GM21515 (cell line): Measurements from ENCODE around the gene MLST8.

Experiments
- ATAC-seq: cut with Tn5 transposase; IDR thresholded peaks from one replicate; pipeline ENCODE4 v1.9.1; 2021; ENCODE audit not compliant: unreplicated experiment

The MLST8 gene, protein sequence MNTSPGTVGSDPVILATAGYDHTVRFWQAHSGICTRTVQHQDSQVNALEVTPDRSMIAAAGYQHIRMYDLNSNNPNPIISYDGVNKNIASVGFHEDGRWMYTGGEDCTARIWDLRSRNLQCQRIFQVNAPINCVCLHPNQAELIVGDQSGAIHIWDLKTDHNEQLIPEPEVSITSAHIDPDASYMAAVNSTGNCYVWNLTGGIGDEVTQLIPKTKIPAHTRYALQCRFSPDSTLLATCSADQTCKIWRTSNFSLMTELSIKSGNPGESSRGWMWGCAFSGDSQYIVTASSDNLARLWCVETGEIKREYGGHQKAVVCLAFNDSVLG

GRCh38 chr16:2205104-2205966 is at the start of gene MLST8:
Gene MLST8, plus strand, starts transcription at chr16:2205454. Its CDS starts 632 bp downstream, at chr16:2206086.
- peak; percentile 63 for ATAC-seq

- ATAC-seq, result no peak
Measured at GRCh38 chr16:2155977-2156848, 49.0 kb upstream of the MLST8 start.

DNA sequence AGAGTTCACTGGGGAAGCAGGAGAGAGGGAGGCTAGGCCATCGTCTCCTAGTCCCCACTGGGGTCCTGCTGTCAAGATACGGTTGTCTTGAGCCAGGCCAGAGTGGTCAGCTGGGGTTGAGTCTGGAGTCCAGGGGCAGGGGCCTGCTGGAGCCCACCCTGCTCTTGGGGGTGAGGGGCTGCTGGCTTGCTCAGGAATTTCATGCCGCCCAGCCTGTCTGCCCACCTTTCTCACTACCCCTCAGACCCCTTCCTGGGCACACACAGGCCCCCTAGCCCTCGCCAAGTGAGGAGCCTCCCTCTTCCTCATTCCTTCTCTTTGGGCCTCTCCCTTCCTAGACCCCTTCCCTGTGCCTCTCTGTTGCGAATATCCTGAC is 48.4 kb upstream of the MLST8 start:
- ATAC-seq, result no peak

DNA sequence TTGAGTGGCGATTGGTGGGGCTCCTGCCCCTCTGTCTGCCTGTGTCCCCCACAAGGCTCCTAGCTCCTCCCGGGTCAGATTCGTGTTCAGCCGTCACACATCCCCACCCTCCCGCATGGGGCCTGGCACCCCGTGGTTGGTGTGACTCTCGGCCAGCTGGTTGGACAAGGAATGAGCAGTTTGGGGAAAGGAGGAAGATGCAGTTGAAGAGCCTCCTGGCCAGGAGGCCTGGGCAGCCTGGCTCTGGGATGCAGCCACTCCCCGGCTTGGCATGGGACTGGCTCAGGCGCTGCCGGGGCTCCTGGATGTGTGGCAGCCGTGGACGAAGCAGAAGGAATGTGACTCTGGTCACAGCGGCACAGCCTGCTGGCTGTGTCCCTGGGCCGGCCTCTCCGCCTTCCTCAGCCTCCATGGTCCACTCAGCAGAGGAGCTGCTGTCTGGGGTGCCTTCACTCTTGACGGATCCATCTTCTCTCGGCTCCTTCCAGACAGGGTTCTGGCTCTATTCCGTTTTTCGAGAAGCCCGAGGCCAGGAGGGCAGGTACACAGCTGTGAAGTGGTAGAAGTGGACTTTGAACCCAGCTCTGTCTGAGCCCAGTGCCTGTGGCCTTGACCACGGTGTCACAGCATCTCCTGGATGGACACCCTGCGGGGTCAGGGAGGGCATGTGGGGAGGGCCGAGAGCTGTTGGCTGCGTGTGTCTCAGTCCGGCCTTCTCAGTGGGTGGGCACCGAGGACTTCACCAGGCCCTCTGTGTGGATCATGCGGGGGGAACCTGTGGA is 47.6 kb upstream of the MLST8 start:
- ATAC-seq, result no peak

DNA sequence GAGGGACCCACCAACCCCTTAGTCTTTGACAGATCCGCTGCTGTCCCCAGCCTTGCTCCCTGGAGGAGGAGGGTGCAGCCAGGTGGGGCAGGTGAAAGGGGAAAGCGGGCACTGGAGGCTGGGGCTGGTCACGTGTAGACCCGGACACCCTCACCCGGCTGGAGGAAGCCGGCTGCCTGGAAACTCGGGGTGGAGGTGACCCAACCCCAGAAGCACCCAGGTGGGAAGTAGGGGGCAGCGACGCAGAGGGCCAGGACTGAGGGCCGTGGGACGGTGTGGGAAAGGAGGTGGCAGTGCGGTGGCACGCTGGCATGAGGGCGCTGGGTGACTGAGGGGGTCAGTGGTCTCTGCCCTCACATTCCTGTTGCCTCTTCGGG is 47.0 kb upstream of the MLST8 start:
- ATAC-seq, result no peak

DNA sequence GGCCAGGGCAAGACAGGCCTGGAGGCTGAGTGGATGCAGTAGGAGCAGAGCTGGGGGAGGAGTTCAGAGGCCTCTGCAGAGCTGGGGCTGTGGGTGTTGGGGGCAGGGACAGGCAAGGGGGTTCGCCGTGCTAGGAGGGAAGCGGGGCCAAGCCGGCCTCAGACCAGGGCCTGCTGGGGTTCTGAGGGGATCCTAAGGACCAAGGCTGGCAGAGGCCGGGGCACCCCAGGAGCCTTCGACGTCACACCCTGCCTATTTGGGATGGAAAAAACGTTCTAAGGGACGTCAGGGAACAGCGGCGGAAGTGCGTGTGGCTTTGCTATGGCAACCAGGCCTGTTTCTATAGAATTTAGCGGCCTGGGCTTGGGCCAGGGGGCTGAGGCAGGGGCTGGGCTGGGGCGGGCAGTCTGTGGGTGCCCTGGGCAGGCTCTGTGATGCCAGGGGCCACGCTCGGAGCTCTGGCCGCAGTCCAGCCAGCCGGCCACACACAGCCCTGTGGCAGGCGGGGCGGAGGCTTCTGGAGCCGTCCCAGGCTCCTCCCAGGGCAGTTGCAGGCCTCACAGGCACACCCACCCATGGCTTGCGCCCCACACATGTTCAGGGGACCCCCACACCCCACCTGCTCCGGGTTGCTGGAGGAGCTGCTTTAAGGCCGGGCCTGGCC is 45.9 kb upstream of the MLST8 start:
- no peak for ATAC-seq

- ATAC-seq, result no peak
Measured at GRCh38 chr16:2160915-2161551, 44.2 kb upstream of the MLST8 start.

- ATAC-seq, result no peak
Measured at GRCh38 chr16:2161911-2162310, 43.3 kb upstream of the MLST8 start.

- no peak for ATAC-seq
Measured at GRCh38 chr16:2162676-2163118, 42.6 kb upstream of the MLST8 start.

GRCh38 chr16:2163211-2163881 is 41.9 kb upstream of the MLST8 start:
- no peak for ATAC-seq

GRCh38 chr16:2165861-2166260 is 39.4 kb upstream of the MLST8 start:
- ATAC-seq, result no peak

- no peak for ATAC-seq
Measured at GRCh38 chr16:2166263-2167067, 38.8 kb upstream of the MLST8 start.

DNA sequence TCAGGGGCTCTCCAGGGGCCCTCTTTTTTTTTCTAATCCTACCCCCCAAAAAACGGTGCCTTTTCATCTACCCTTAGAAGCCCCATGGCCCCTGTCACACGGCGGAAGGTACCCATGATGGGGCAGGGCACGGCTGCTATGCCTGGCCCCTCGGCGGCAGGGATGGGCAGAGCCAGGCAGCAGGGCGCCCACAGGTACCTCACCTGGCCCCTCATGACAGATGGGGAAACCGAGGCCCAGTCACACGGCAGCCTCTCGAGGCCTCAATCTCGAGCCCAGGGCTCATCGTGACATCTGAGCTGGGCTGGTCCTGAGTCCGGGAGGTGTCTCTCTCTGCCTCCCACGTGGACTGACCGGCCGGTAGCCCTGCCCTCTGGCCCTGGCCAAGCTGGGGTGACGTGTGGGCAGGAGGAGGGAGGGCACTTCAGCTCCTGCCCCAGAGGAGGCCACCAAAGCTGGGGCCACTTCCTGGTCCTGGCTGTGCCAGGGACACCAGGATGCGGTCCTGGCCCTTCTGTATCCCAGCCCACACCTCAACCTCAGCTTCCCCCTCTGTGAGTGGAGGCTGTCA is 38.1 kb upstream of the MLST8 start:
- ATAC-seq, result no peak

DNA sequence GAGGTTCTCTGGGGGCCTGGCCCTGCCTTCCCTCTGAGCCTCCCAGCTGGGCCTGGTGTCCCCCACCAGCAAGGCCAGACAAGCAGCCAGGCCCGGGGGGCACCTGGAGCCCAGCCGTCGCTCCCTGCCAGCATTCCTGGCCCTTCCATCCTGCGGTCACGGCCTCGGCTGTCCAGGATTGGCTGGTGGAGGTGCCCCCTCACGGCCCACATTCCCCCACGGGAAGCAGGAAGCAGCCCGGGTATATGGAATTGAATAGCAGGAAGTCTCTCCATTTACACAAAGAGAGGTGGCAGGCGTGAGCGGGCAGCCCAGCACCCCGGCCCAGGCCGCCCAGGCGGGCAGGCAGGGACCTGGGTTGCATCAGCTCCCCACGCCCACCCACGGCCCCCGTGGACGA is 35.2 kb upstream of the MLST8 start:
- ATAC-seq, result no peak

DNA sequence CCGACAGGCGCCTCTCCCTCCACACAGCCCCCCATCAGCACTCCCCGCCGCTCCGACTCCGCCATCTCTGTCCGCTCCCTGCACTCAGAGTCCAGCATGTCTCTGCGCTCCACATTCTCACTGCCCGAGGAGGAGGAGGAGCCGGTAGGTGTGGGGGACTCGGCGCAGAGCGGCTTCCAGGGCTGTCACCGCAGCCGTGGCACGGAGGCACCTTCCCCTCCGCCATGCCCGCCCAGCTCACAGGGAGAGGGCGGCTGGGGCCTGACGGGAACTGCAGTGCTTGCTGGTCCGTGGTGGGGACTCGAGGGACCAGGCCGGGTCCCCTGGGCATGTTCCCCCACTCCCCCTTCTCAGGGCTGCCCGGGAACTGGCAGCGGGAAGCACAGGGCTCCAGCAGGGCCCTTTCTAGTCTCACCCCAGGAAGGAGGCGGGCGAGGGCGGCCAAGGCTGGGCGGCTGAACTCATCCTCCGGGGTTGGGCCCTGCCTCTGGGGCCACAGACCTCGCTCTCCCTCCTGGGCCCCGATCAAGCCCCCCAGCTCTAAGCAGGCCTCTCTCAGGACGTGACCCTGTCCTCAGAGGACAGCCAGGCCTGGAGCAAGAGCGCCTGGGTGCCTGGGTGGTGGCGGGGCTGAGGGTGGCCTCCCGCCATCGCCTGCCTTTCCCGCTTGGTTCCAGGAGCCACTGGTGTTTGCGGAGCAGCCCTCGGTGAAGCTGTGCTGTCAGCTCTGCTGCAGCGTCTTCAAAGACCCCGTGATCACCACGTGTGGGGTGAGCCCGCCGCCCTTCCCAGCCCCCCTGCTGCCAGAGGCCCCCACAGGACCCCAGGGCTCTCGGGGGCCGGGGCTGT is 34.4 kb upstream of the MLST8 start:
- ATAC-seq, result no peak

DNA sequence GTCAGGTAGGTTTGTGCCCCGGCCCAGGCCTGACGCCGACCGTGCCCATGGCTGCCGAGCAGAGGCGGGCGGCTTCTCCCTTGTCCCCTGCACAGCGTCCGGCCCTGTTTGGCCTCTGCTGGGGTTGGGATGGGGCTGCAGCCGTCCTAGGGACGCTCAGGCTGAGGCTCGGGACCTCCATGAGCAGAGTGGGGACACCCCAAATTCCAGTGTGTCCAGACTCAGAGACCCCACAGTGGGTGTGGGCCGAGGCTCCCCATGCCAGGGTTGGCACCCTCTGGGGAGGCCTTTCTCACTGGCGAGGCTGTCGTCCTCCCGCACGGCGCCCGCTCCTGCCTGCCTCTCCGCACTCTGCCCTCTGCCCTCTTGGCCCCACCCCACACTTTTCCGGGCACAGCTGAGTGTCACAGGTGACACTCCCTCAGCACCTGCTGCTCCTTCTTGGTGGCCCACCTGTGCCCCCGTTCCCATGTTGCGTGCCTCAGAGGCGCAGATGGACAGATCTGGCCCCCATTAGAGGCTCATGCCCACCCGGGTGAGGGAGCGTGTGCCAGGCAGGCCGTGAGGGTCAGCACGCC is 33.6 kb upstream of the MLST8 start:
- ATAC-seq, result no peak
